ENCODE data around the gene RAD18. TPM values are rescaled to one million over a fixed set of nuclear protein-coding genes. Genes with fewer than 3 reads are reported as not detected.

Gene RAD18
- polyA plus RNA-seq, 3 donors: 9.8 to 12.7 (median 11.6) TPM

GRCh38 chr3:8967553-8967952 lies 4.3 kb upstream of the RAD18 start:
- no peak for DNase-seq

GRCh38 chr3:8966820-8967348 lies 3.6 kb upstream of the RAD18 start:
- DNase-seq: no peak

GRCh38 chr3:8966150-8966819 lies 3.0 kb upstream of the RAD18 start:
- no peak for DNase-seq

- DNase-seq: no peak
Observed at GRCh38 chr3:8964436-8965370, 1.4 kb upstream of the RAD18 start.

DNA sequence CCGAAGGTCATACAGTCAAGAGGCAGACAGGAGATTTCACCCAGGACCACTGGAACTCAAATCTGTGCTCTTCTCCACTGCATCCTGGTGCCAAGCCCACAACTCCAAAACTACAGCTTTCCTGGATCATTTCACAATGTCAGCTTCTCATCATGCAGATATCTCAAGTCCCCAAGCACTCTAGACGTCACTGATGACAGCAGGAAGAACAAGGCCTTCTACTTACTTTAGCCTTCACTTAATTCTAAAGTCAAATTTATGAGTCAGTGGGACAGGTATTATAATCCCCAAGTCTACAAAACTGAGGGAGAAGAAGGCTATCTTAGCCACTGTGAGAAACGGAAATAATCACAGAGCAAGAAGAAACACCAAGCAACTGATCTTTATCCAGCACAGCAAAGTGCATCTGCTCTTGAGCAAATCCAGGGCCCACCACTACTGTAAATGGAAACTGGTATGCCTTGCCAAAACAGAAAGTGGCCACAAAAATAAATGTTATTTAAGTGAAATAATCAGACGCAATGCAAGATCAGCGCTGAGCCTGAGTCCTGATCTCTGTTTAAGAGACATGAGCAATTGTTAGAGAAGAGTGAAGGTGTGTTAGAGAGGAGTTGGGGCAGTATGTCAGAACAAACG lies 928 bp downstream of the RAD18 start:
- no peak for DNase-seq

DNA sequence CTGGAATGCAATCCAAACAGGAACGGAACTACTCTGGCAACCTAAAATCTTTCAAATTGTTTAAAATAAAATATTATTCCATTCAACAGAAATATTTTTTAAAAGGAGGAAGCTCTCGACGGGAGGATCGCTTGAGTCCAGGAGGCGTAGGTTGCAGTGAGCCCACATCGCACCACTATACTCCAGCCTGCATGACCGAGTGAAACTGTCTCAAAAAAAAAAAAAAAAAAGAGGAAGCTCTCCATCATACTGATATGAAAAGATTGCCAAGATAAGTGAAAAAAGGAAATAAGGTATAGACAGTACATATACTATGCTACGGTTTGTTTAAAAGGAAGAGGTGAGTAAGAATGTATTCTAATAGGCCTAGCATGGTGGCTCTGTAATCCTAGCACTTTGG lies 3.6 kb downstream of the RAD18 start:
- no peak for DNase-seq

DNA sequence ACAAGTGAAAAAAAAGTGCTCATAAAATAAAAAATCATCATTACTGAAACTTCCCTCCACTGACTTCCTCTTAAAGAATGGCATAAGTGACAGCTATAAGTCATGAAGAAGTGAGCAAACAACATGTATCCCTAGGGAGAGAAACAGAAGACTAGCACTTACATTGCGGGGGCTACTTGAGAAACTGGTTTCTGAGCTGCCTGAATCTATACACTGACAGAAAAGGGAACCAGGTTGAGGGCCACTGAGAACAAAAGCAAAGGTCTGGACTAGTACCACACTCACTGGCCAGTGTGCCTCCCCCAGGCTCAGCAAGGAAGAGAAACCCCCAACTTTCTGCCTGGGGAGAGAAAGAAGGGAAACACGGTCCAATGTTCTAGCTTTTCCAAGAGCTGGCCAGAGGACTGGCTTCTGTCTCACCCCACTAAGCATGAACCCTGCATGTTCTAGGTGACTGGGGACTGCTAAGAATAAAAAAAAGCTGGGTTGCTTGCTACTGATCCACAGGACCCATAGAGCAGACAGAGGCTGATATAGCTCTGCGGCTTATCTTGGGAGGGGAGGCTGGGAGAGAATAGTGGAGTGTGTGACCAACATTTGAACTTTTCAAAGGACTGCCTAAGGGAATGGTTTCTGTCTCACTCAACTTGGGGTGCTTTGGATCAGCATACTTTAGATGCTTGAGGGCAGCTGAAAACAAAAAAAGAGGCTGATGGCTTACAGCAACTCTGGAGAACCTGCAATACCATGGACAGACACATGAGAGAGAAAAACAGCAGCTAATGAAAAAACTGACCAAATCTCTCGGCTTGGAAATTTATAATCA lies 8.1 kb downstream of the RAD18 start:
- no peak for DNase-seq

DNA sequence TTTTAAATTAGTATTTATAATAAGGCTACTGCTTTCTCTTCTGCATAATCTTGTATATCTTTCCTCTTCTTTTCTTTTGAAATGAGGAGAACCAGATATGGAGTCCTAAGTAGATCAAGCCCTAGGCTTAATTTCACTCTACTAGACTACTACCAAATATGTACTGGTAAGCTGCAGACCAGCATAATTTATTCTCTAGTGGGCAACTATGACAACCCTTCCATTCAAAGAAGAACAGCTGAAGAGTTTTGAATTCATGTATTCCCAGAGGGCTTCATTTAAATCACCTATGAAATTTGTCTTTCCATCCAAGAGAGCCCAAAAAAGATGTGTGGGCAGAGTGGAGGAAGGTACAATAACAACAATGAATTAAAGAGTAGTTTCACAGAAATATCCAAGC lies 10.0 kb downstream of the RAD18 start:
- no peak for DNase-seq

DNA sequence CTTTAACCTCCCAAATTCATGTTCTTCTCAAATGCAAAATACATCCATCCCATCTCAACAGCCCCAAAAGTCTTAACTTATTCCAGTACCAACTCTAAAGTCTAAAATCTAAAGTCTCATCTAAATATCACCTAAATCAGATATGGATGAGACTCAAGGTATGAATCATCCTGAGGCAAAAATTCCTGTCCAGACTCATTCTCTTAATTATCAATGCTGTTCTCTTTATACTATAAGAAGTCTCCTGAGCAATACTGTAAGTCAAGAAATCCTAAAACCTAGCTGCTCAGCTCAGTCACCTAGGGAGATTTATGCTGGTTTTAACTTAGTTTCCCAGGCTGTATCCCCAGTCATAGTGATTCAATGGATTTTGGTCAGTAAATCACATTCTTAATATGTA lies 11.1 kb downstream of the RAD18 start:
- no peak for DNase-seq

DNA sequence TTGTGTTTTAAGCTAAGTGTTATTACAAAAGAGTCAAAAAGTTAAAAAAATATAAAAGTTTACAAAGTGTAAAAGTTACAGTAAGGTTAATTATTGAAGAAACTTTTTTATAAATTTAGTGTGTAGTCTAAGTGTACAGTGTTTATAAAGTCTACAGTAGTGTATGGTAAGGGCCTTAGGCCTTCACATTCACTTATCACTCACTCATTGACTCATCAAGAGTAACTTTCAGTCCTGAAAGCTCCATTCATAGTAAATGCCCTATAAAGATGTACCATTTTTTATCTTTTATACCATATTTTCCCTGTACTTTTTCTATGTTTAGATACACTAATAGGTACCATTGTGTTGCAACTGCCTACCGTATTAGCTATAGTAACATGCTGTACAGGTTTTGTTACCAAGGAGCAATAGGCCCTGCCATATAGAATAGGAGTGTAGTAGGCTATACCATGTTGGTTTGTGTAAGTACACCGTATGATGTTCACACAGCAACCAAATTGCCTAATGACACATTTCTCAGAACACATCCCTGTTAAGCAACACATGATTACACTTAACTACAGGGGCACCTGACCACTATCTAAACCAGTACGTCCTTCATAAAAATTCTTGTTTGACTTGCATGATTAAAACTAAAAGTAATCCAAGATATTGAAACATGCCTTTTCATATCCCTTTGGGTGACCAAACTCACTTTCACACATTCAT lies 17.2 kb downstream of the RAD18 start:
- no peak for DNase-seq

GRCh38 chr3:8942746-8943488 lies 20.4 kb downstream of the RAD18 start:
- DNase-seq: no peak

GRCh38 chr3:8942115-8942514 lies 21.2 kb downstream of the RAD18 start:
- no peak for DNase-seq

- DNase-seq: no peak
Observed at GRCh38 chr3:8938021-8938420, 25.3 kb downstream of the RAD18 start.

DNA sequence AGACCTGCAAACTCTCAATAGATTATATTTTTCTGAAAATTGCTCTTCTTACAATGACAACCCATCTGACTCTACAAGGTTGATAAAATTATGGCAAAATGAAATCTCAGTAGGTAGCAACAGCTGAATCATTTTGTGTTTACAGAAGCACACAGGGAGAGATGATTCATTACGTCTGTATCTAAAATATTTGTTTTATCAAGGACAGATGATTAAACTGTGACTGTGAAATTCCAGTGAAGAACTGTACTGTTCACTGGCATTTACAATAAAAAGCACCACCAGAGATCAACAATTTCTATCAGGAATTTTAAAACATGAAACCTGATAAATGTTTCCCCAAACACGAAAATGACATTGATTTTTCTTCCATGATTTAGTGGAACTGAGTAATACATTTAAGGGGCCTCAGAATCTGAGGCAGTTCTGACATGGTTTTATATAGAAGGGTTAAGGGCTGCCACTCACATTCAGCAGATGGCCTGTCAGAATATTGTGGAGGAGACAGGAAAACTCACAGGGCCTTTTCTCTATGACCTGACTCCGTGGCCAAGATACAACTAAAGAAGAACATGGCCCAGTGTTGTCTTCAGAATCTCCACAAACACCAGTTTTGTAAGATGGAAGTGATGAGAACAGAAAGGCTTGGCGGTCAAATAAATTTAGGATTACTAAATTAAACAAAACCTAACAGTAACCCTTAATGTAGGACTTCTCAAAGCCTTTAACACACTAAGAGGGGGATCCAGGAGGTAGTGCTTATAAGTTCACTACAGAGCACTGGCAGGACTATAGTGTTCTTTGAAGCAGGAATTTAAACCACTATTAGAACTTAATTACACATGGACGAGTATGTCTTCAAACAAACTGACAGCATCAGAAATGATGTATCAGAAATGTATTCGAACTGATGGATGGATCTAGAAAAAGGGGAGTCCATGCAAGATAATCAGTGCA lies 25.9 kb downstream of the RAD18 start:
- DNase-seq: no peak

DNA sequence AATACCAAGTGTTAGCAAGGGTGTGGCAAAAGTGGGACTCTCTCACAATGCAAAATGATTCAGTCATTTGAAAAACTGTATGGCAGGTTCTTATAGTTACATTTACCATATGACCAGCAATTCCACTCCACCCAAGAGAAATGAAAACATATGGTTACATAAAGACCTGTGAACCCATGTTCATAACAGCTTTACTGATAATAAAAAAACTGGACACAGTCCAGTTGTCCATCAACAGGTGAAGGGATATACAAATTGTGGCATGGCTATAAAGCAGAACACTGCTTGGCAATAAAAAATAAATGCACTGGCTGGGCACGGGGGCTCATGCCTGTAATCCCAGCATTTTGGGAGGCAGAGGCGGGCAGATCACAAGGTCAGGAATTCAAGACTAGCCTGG lies 30.8 kb downstream of the RAD18 start:
- DNase-seq: no peak

GRCh38 chr3:8931342-8931741 lies 31.9 kb downstream of the RAD18 start:
- DNase-seq: no peak

- DNase-seq: no peak
Observed at GRCh38 chr3:8929860-8930259, 33.4 kb downstream of the RAD18 start.

- DNase-seq: no peak
Observed at GRCh38 chr3:8914491-8914890, 48.8 kb downstream of the RAD18 start.

- DNase-seq: no peak
Observed at GRCh38 chr3:8911781-8912180, 51.5 kb downstream of the RAD18 start.
